ENCODE measurements around the gene PLA2G7.
"Not testable (repeated sequence)": the region's sequence is repeated elsewhere in the genome, so short reads cannot be mapped to it uniquely, and the experiment has no call there.

PLA2G7 gene

GRCh38 chr6:46748940-46749503 is 13.8 kb upstream of the PLA2G7 start:
- in situ Hi-C loops (cut with HindIII; ENCODE audit: low sequenced_read_pairs), result no loop called here

GRCh38 chr6:46746696-46747095 is 11.5 kb upstream of the PLA2G7 start, which contains the start of gene ANKRD66:
TSS of gene ANKRD66 (plus strand) at chr6:46746933. CDS start at chr6:46751949, 5,016 bp downstream.
- in situ Hi-C loops (cut with HindIII; ENCODE audit: low sequenced_read_pairs), result no loop called here

DNA sequence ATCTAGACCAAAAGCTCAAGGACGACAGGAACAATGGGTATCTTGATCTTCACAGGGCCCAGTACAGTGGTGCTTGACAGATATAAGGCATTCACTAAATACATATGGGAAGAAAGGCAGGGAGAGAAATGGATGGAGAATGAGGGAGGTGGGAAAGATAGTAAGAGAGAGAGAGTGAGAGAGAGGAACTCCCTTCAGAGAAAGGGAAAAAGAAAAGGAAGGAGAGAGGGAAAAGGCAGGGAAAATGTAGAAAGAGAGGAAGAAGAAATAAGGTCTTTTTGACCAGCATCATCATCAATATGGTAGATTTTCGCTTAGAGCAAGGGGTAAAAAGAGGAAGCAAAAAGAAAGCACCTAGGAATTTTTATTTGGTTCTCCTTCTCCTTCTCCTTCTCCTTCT is 10.8 kb upstream of the PLA2G7 start:
- in situ Hi-C loops (cut with HindIII; ENCODE audit: low sequenced_read_pairs), result no loop called here

GRCh38 chr6:46744159-46744725 is 9.1 kb upstream of the PLA2G7 start:
- in situ Hi-C loops (cut with HindIII; ENCODE audit: low sequenced_read_pairs), result not testable (repeated sequence)

DNA sequence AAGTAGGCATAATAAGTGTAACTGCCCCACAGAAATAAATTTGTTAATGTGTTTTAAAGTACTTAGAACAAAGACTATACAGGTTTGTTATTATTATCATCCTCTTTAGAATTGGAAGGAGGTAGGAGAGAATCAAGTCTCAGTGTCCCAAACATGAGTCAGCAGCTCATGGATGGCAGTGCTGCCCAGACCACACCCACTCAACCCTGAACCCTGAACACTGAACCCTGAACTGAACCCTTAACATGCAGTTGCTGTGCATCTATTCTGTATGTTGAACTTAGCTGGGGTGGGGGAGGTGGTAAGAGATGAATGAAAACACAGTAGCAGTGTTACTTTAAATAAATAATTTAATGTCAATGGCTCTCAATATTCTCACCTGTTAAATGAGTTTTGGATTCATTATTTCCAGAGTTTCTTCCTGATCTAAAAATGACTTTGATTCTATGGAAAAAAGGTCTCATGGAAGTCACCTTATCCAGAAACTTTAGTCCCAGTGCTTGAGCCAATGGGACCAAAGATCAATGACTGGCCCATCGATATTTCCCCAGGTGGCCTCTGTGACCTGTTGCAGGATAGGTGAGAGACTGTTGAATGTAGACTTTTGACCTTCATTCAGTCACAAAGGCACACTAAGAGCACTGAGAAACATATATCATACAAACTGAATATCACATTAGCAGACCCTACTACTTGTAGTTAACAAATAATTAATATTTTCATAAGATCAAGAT is 8.4 kb upstream of the PLA2G7 start:
- in situ Hi-C loops (cut with HindIII; ENCODE audit: low sequenced_read_pairs), result no loop called here

- in situ Hi-C loops (cut with HindIII; ENCODE audit: low sequenced_read_pairs), result no loop called here
Observed at GRCh38 chr6:46741910-46742309, 6.7 kb upstream of the PLA2G7 start.

- in situ Hi-C loops (cut with HindIII; ENCODE audit: low sequenced_read_pairs), result no loop called here
Observed at GRCh38 chr6:46741482-46741881, 6.3 kb upstream of the PLA2G7 start.

- in situ Hi-C loops (cut with HindIII; ENCODE audit: low sequenced_read_pairs), result no loop called here
Observed at GRCh38 chr6:46736906-46737305, 1.7 kb upstream of the PLA2G7 start.

DNA sequence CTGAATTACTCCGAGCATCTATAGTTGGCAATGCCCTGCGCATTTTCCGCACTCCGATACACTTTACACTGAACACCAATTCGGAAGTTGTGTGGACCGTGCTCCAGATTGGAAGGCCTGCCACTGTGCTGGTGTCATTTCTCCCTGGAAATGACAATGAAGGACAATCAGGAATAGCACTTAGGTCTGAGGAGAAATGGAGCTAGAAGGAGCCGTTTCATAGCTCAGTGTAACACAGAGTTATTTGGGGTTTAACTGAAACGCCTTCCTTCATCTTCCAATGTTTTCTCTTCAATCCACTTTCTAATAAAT is 501 bp upstream of the PLA2G7 start:
- in situ Hi-C loops (cut with HindIII; ENCODE audit: low sequenced_read_pairs), result no loop called here

DNA sequence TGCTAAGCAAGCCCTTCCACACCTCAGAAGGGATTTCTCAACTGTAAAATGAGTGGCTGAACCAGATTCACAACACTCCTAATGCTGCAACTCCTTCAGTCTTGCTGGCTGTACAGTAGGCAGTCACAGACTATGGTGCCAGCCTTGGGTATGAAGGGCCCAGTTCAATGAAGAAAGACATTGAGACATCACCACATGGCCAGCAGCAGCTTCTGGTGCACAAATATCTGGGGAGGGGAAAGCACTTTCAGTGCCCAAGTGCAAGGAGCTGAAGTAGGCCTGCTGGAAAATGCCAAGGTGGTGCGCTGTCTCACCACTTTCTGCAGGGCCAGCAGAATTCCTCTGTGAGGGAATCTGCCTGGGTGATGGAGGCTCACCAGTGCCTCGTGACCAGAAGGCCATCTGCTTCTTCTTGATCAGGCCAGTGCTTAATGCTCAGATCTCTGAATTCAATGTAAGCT is 1.8 kb downstream of the PLA2G7 start:
- in situ Hi-C loops (cut with HindIII; ENCODE audit: low sequenced_read_pairs), result no loop called here

GRCh38 chr6:46730921-46731461 is 4.2 kb downstream of the PLA2G7 start:
- in situ Hi-C loops (cut with HindIII; ENCODE audit: low sequenced_read_pairs), result no loop called here

DNA sequence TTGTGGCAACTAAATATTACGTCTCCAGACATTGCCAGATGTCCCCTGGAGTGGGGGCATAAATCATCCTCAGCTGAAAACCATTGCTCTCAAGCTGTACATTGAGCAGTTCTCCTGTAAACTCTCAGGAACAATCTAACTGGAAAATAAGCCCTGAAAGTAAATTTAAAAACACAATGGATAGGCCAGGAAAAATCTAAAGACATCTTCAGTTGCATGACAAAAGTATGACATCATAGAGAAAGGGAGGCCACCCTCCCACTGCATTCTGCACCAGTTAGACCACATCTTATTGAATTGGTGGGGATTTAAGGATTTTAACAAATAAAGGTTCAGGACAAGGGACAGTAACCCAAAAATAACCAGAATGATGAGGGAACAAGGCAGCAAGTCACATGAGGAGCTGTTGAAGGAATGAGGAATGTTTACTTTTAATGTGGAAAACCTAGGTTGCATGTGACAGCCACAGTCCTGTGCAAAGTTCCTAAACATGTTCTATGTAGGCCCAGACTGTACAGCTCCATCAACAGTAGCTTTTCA is 5.3 kb downstream of the PLA2G7 start:
- in situ Hi-C loops (cut with HindIII; ENCODE audit: low sequenced_read_pairs), result no loop called here

DNA sequence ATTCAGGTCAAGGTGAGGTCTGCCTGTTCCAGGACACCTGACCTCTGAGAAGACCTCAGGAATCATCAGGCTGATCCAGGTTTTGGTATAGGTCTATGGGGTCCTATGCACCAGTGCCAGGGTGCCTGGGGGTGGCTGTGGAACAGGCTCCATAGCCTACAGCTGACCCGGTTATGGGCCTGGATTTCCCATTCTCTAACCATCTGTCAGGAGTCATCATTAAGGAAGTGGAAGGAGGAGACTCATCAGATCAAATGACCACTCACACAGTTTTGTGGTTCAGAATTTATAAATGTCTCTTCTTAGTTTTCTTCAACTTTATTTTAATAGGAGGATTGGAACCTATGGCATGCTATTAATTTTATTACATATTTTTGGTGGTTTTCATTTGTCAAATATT is 14.8 kb downstream of the PLA2G7 start:
- in situ Hi-C loops (cut with HindIII; ENCODE audit: low sequenced_read_pairs), result loop anchor here (25.0 kb wide), 1 partner anchor 267 kb away; no protein-coding TSS in a partner anchor

GRCh38 chr6:46719099-46719498 is 16.1 kb downstream of the PLA2G7 start:
- in situ Hi-C loops (cut with HindIII; ENCODE audit: low sequenced_read_pairs), result loop anchor here (25.0 kb wide), 1 partner anchor 268 kb away; no protein-coding TSS in a partner anchor

DNA sequence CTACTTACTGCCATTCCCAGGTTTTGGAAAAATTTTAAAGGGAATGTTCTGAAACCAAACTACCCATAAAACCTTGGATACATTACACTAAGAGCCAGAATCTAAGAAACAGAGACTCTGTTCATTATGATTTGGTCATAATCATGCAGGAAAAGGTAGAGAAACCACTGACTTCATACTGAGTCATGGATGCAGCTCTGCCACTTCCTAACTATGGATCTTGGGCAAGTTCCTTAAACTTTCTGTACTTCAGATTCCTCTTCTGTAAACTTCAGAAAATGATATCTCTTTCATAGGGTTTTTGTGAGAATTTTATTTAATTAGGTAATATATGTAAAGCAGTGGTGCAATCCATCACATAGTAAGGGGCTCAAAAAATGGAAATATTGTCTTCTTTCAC is 20.0 kb downstream of the PLA2G7 start:
- in situ Hi-C loops (cut with HindIII; ENCODE audit: low sequenced_read_pairs), result loop anchor here (25.0 kb wide), 1 partner anchor 272 kb away; no protein-coding TSS in a partner anchor

DNA sequence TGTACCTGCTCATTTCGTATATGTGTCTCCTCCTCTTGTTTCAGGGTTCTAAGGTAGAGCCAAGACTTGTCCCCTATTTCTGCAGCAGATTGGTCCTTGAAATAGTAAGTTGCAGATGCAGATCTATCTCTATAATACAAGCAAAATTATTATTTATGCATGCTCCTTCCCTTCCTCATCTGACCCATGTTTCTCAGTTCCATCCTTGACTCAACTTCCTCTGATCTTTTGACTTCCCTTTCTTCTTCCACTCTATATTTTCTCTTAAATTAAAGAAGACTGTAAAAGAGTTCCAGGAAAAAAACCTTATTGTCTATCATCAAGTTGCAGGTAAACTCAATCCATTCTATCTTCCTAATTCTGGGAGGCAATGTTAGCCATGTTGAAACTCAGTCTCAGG is 23.7 kb downstream of the PLA2G7 start:
- in situ Hi-C loops (cut with HindIII; ENCODE audit: low sequenced_read_pairs), result loop anchor here (25.0 kb wide), 1 partner anchor 276 kb away; no protein-coding TSS in a partner anchor

GRCh38 chr6:46706464-46706863 is 28.7 kb downstream of the PLA2G7 start:
- in situ Hi-C loops (cut with HindIII; ENCODE audit: low sequenced_read_pairs), result loop anchor here (25.0 kb wide), 1 partner anchor 281 kb away; no protein-coding TSS in a partner anchor

GRCh38 chr6:46704562-46704961 is 30.6 kb downstream of the PLA2G7 start:
- in situ Hi-C loops (cut with HindIII; ENCODE audit: low sequenced_read_pairs), result loop anchor here (25.0 kb wide), 1 partner anchor 283 kb away; no protein-coding TSS in a partner anchor

GRCh38 chr6:46699970-46700369 is 35.2 kb downstream of the PLA2G7 start:
- in situ Hi-C loops (cut with HindIII; ENCODE audit: low sequenced_read_pairs), result loop anchor here (25.0 kb wide), 1 partner anchor 287 kb away; no protein-coding TSS in a partner anchor

DNA sequence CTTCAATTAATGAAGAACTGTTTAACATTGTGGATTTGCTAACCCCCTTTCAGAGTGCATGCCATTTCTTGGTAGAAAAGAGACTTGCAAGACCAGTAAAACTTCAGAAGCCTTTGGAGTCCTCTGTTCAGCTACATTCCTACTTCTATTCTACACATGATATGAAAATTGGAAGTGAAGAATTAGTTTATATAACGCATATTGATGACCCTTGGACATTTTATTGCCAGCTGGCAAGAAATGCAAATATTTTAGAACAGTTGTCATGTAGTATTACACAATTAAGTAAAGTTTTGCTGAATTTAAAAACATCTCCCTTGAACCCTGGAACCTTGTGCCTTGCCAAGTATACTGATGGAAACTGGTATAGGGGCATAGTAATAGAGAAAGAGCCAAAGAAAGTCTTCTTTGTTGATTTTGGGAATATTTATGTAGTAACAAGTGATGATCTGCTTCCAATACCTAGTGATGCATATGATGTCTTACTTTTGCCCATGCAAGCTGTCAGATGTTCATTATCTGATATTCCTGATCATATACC is 44.2 kb downstream of the PLA2G7 start:
- in situ Hi-C loops (cut with HindIII; ENCODE audit: low sequenced_read_pairs), result no loop called here

GRCh38 chr6:46690141-46690755 is 44.9 kb downstream of the PLA2G7 start:
- in situ Hi-C loops (cut with HindIII; ENCODE audit: low sequenced_read_pairs), result no loop called here
